ENCODE results near the gene BAMBI.

Gene BAMBI, protein sequence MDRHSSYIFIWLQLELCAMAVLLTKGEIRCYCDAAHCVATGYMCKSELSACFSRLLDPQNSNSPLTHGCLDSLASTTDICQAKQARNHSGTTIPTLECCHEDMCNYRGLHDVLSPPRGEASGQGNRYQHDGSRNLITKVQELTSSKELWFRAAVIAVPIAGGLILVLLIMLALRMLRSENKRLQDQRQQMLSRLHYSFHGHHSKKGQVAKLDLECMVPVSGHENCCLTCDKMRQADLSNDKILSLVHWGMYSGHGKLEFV

GRCh38 chr10:28676968-28677887, at the start of gene BAMBI:
TSS of gene BAMBI (plus strand) at chr10:28677521. CDS start at chr10:28677898, 377 bp downstream.
- in situ Hi-C loops (cut with MboI; ENCODE audit: low pct_unique_long_range_greater_than_20kb, low sequenced_read_pairs, unreplicated experiment), result no loop called here
- TF ChIP-seq, protein P1, sequence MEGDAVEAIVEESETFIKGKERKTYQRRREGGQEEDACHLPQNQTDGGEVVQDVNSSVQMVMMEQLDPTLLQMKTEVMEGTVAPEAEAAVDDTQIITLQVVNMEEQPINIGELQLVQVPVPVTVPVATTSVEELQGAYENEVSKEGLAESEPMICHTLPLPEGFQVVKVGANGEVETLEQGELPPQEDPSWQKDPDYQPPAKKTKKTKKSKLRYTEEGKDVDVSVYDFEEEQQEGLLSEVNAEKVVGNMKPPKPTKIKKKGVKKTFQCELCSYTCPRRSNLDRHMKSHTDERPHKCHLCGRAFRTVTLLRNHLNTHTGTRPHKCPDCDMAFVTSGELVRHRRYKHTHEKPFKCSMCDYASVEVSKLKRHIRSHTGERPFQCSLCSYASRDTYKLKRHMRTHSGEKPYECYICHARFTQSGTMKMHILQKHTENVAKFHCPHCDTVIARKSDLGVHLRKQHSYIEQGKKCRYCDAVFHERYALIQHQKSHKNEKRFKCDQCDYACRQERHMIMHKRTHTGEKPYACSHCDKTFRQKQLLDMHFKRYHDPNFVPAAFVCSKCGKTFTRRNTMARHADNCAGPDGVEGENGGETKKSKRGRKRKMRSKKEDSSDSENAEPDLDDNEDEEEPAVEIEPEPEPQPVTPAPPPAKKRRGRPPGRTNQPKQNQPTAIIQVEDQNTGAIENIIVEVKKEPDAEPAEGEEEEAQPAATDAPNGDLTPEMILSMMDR (IDR thresholded peaks at IDR 0.05; ENCODE audit: extremely low read depth, insufficient read depth, missing control alignments), result peak; percentile 72
- peak; percentile 95 for DNase-seq (ENCODE audit: low spot score)

DNA sequence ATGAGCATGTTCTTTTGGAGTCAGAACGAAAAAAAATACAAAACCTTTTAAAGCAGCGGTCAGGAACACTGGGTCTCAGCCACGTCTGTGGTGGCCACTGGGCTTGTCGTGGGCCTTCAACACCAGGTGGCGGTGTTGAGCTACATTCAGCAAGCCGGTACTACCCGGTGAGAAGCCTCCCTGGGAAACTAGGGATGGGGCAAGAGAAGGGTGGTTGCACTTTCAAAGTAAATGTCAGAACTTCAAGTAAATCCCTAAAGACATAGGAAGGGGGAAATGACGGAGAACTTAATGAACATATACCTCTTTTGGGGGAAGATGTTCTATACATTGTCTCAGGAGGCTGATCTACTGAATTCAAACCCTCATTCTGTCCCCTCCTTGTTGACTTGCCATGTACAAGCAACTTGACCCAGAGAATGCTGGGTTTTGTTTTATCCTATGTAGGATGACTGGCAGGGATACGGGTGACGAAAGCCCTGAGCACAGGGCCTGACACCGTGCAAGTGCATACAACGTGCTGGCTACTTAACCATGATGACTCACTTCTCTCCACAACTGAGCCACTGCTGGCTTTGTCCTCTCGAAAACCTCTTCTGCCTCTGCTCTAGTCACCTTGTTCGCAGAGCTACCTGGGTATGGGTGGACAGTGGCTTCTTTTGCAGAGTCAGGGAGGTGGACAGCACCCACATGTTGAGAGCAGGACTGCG, 49.0 kb upstream of the BAMBI start:
- DNase-seq (ENCODE audit: low spot score), result peak; percentile 70
- in situ Hi-C loops (cut with MboI; ENCODE audit: low pct_unique_long_range_greater_than_20kb, low sequenced_read_pairs, unreplicated experiment), result no loop called here
- TF ChIP-seq, protein P1 (IDR thresholded peaks at IDR 0.05; ENCODE audit: extremely low read depth, insufficient read depth, missing control alignments), result peak; percentile 87

GRCh38 chr10:28631896-28632583, 45.3 kb upstream of the BAMBI start:
- TF ChIP-seq, protein P1 (IDR thresholded peaks at IDR 0.05; ENCODE audit: extremely low read depth, insufficient read depth, missing control alignments), result no peak
- in situ Hi-C loops (cut with MboI; ENCODE audit: low pct_unique_long_range_greater_than_20kb, low sequenced_read_pairs, unreplicated experiment), result no loop called here
- no peak for DNase-seq (ENCODE audit: low spot score)

GRCh38 chr10:28632584-28632945, 44.8 kb upstream of the BAMBI start:
- DNase-seq (ENCODE audit: low spot score), result no peak
- in situ Hi-C loops (cut with MboI; ENCODE audit: low pct_unique_long_range_greater_than_20kb, low sequenced_read_pairs, unreplicated experiment), result no loop called here
- TF ChIP-seq, protein P1 (IDR thresholded peaks at IDR 0.05; ENCODE audit: extremely low read depth, insufficient read depth, missing control alignments), result no peak

- in situ Hi-C loops (cut with MboI; ENCODE audit: low pct_unique_long_range_greater_than_20kb, low sequenced_read_pairs, unreplicated experiment), result no loop called here
- no peak for DNase-seq (ENCODE audit: low spot score)
- TF ChIP-seq, protein P1 (IDR thresholded peaks at IDR 0.05; ENCODE audit: extremely low read depth, insufficient read depth, missing control alignments), result no peak
Observed at GRCh38 chr10:28633750-28634149, 43.6 kb upstream of the BAMBI start.

DNA sequence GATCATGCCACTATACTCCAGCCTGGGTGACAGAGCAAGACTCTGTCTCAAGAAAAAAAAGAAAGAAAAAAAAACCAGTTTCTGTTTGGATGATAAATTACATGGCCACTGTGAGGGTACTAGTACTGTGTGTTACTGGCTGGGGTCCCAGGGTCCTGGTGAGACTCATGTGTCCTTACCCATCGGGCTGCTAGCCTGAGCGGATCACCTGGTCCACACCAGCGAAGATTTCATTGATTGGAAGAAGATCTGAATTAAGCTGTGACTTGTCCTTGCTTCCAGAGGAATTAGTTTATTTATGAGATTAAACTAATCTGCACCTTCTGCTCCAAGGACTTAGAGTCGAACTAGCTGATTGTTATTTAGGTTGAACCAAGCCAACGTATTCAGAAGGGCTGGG, 40.0 kb upstream of the BAMBI start:
- DNase-seq (ENCODE audit: low spot score), result no peak
- in situ Hi-C loops (cut with MboI; ENCODE audit: low pct_unique_long_range_greater_than_20kb, low sequenced_read_pairs, unreplicated experiment), result no loop called here
- TF ChIP-seq, protein P1 (IDR thresholded peaks at IDR 0.05; ENCODE audit: extremely low read depth, insufficient read depth, missing control alignments), result no peak
